ENCODE measurements around the gene PER1. TPM values are rescaled to one million over a fixed set of nuclear protein-coding genes. Genes with fewer than 3 reads are reported as not detected.

The PER1 gene
- total RNA-seq, 1 donor from 2014 or later = 350 TPM

- intact Hi-C loops (cut with DNase I) = no loop called here
- DNase-seq (peak; percentile 94), ATAC-seq (peak; percentile 83)
- peak; percentile 90 for TF ChIP-seq CTCF (IDR thresholded peaks at IDR 0.05)
- peak overlapping the region; percentile 68 for H3K27ac ChIP-seq
- H3K36me3 ChIP-seq = no peaks in the 10 kb centered on the region
- peaks cover 54% of the 10 kb centered on the region for H3K4me1 ChIP-seq
- peak overlapping the region; percentile 67 for H3K4me3 ChIP-seq
- H3K9me3 ChIP-seq = no peaks in the 10 kb centered on the region
- H3K27me3 ChIP-seq = peaks cover 46% of the 10 kb centered on the region
These were observed 33.2 kb downstream of the PER1 start for GRCh38 chr17:8118769-8119580.

- peak; percentile 6 for ATAC-seq
- Histone ChIP-seq H3K36me3 (no peaks in the 10 kb centered on the region), H3K4me3 (peak within 1 kb of the TSS; percentile 67), H3K4me1 (peaks cover 46% of the 10 kb centered on the region), H3K9me3 (no peaks in the 10 kb centered on the region), H3K27ac (peak within 1 kb of the TSS; percentile 68), H3K27me3 (peaks cover 46% of the 10 kb centered on the region)
- TF ChIP-seq CTCF (IDR thresholded peaks at IDR 0.05) = no peak
- intact Hi-C loops (cut with DNase I) = no loop called here
- DNase-seq = no peak
These were observed 34.0 kb downstream of the PER1 start, which contains the start of gene ALOXE3 for GRCh38 chr17:8117980-8118768. ALOXE3 (minus strand) TSS chr17:8118514; CDS start chr17:8117990, 524 bp downstream.

- DNase-seq (no peak), ATAC-seq (no peak)
- Histone ChIP-seq H3K27me3 (peaks cover 47% of the 10 kb centered on the region), H3K27ac (no peak overlapping the region), H3K4me3 (peak overlapping the region; percentile 67), H3K36me3 (no peaks in the 10 kb centered on the region), H3K9me3 (no peaks in the 10 kb centered on the region), H3K4me1 (peaks cover 40% of the 10 kb centered on the region)
- intact Hi-C loops (cut with DNase I) = no loop called here
- TF ChIP-seq CTCF (IDR thresholded peaks at IDR 0.05) = no peak
These were observed 34.7 kb downstream of the PER1 start for GRCh38 chr17:8117367-8117979.

- H3K27me3 ChIP-seq = peaks cover 54% of the 10 kb centered on the region
- intact Hi-C loops (cut with DNase I) = no loop called here
These were observed 35.4 kb downstream of the PER1 start for GRCh38 chr17:8116776-8117175.

More at GRCh38 chr17:8116776-8117175, 35.4 kb downstream of the PER1 start:
- H3K36me3 ChIP-seq = no peaks in the 10 kb centered on the region
- peaks cover 36% of the 10 kb centered on the region for H3K4me1 ChIP-seq
- ATAC-seq (no peak), DNase-seq (no peak)
- H3K9me3 ChIP-seq = no peaks in the 10 kb centered on the region
- H3K4me3 ChIP-seq = no peak overlapping the region
- H3K27ac ChIP-seq = no peak overlapping the region
- TF ChIP-seq CTCF (IDR thresholded peaks at IDR 0.05) = no peak
